Cerebellar cortex (tissue), 1 donor: Measurements from ENCODE around the gene GREM1.

Experiments used
- DNase-seq: peaks from one replicate; pipeline ENCODE4 v3.0.0-alpha.2; 2015; ENCODE audit warnings: low spot score

The GREM1 gene

GRCh38 chr15:32694222-32694983, 23.4 kb upstream of the GREM1 start:
- DNase-seq: no peak

- no peak for DNase-seq
These were observed 18.9 kb upstream of the GREM1 start for GRCh38 chr15:32698773-32699390.

GRCh38 chr15:32700501-32701150, 17.2 kb upstream of the GREM1 start:
- DNase-seq: no peak

- DNase-seq: no peak
These were observed 15.9 kb upstream of the GREM1 start for GRCh38 chr15:32701863-32702262.

- DNase-seq: no peak
These were observed 13.3 kb upstream of the GREM1 start for GRCh38 chr15:32704395-32704981.

GRCh38 chr15:32705446-32705845, 12.4 kb upstream of the GREM1 start:
- no peak for DNase-seq

GRCh38 chr15:32706704-32707103, 11.1 kb upstream of the GREM1 start:
- no peak for DNase-seq

- no peak for DNase-seq
These were observed 10.4 kb upstream of the GREM1 start for GRCh38 chr15:32707436-32707835.

GRCh38 chr15:32709295-32710033, 8.3 kb upstream of the GREM1 start:
- no peak for DNase-seq

- no peak for DNase-seq
These were observed 2.5 kb upstream of the GREM1 start for GRCh38 chr15:32715276-32715675.

GRCh38 chr15:32716216-32716914, 1.4 kb upstream of the GREM1 start:
- DNase-seq: no peak

GRCh38 chr15:32716915-32717425, 834 bp upstream of the GREM1 start:
- DNase-seq: no peak

- DNase-seq: no peak
These were observed 520 bp downstream of the GREM1 start for GRCh38 chr15:32718227-32718820.

GRCh38 chr15:32718821-32719716, 1.3 kb downstream of the GREM1 start:
- DNase-seq: no peak

GRCh38 chr15:32721596-32721995, 3.8 kb downstream of the GREM1 start:
- DNase-seq: no peak

GRCh38 chr15:32722136-32722535, 4.3 kb downstream of the GREM1 start:
- no peak for DNase-seq

GRCh38 chr15:32723171-32723948, 5.6 kb downstream of the GREM1 start:
- no peak for DNase-seq

- no peak for DNase-seq
These were observed 12.0 kb downstream of the GREM1 start for GRCh38 chr15:32729700-32730395.
